GM19035 (cell line): ENCODE data around the gene ZMIZ1.

ENCODE experiments used
- ATAC-seq: cut with Tn5 transposase; IDR thresholded peaks from one replicate; pipeline ENCODE4 v1.9.1; 2021; ENCODE audit not compliant: unreplicated experiment

ZMIZ1 gene

DNA sequence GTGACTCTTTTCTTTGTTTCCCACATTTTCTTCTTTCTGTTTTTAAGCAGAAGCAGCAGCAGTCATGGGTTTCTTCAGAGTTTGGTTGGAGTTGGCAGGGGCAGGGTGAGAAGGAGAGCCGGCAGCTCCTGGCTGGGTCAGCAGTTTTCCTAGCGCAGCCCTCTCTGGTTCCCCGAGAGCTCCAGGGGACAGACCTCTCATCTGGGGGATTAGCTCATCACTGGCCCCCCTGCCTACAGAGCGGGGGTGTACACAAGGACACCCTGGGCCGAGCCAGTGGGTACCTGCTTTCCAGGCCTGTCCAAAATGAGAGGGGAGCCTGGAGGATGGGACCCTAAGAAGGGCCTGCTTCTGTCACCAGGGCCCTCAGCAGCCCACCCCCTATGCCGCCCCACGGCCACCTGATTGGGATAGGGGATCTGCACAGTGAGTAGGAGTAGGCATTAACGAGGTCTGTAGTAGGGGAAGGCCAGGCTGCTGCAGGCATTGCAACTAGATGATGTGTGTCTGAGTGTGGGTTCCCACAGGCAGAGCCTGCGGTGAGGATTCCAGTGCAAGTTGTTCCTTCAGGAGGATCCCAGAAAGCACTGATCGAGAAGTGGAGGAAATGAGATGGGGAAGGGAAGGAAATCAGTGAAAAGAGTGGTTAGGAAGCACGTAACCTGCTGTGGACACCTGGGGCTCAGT lies 155.6 kb downstream of the ZMIZ1 start:
- ATAC-seq, result no peak

DNA sequence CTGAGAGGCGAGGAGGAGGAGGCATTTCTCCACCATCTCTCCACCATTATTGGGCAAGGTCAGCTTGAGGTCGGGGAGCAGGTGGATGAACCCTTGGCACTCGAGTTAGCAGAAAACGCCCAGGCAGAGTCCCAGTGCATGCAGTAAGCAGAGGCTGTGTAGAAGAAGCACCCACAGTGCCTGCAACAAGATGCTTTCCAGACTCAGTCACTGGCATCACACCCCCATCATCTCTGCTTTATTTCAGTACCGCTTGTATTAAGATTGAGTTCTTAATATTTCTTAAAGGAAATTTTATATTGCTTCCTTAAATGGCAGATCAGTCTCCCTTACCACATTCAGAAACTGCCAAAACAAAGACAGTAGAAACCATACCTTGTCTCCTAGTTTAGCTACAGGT lies 156.2 kb downstream of the ZMIZ1 start:
- ATAC-seq, result no peak

DNA sequence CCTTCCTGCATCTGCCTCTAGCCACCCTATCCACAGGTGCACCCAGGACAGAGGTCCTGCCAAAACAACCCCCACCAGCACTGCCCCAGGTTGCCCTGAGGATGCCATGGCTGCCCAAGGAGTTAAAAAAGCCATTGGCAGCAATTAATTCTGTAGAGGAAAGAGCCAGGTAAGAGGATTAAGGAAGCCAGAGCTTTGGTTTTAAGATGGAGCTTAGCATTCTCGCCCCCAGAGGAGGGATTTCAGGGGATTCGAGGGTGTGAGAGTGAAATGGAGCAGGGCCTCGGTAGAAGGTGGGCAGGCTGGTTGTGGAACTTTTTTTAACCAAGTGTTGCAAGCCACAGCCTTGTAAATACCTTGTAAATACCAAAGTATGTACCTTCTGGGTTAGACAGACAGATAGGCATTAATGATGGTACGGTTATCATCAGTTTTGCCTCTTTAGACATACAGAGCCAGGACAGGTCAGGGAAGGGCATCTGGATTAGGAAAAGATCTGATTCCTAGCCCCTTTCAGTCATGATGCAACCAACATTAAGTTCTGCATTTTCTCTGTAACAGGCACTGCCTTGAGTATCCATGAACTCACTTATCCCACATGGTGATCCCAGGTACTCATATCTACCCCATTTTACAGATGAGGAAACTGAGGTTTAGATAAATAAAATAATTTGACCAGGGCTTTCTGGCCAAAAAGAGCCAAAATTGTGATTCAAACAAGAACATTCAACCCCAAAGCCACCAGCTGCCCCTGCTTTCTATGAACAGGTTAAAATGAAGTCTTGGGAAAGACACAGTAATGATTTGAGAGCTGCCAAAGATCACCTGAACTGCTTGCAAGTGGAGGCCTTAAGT lies 157.9 kb downstream of the ZMIZ1 start:
- ATAC-seq, result no peak

DNA sequence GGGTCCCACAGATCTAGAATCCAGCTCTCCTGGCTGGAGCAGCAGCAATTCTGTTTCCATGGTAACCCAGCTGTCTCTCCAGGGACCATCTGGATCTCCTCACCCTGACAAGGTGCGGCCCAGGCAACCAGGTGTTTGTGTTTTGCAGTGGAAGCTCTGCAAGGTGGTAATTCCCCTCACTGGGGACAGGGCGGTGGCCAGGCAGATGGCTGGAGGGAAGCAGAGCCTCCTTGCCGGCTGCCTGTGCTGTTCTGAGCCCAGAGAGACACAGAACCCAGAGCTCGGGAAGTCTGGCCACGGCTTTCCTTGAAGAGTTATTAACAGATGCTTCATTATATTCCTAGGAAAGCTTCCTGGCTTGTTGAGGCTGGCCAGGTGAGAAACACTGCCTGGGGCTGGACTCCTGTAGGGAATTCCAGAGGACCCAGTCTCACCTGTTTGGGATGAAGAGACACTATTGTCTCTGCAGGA lies 160.3 kb downstream of the ZMIZ1 start:
- no peak for ATAC-seq

DNA sequence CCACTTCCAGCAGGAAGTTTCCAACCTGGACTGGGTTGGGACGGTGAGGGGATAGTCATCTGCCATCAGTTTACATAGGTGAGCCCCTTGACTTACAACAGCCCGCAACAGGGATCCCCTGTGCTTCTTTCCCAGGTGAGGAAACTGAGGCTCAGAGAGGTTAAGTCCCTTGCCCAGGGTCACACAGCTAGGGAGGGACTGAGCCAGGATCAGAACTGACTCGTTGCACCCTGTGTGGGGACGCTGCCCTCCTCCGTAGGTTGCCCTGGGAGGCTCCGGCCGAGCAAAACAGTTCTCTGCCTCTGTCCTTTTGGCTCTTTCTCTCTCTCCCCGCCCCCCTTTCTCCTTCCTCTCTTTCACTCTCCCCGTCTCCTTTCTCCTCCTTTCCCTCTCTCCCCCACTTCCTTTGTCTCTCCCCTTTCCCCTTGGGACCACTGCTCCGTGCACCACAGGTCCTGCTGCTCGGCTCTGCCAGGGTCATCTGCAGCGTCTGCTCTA lies 161.1 kb downstream of the ZMIZ1 start:
- ATAC-seq, result no peak

DNA sequence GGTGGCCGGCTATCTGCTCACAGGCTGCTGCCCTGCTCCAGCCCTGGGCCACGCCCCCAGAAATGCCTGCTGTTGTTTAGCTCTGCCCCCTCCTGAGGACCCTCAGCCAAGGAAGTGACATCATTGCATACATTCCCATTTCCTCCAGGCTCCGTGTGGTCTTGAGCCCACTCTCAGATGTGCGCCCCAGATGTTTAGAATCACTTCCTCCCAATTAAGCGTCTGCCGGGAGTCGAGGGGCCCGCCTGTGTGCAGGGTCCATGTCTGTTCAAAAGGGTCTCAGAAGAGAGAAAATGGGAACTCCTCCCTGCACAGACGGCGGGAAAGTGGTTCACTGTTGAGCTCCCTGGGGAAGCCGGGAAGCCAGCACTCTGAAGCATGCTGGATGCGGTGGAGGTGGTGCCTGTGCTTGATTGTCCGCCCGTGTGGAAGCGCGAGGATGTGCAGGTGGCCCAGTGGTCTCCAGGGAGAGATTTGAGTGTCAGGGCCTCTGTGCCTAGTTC lies 161.6 kb downstream of the ZMIZ1 start:
- no peak for ATAC-seq

DNA sequence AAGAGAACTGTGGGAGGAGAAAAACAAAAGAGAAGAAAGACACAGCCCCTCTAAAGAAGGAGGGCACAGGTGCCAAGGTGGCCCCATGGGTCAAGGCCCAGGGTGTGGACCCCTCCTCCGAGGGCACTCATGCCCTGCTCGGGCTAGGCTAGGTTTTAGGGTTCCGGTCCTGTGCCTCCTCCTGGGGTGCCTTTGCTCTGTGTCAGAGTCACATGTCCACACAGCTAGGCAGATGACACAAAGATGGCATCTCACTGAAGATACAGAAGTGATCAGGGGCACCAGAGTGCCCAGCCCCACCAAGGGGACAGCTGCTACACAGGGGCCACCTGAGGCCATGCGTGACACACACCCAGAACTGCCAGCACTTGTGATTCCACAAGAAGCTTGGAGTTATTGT lies 162.1 kb downstream of the ZMIZ1 start:
- no peak for ATAC-seq

DNA sequence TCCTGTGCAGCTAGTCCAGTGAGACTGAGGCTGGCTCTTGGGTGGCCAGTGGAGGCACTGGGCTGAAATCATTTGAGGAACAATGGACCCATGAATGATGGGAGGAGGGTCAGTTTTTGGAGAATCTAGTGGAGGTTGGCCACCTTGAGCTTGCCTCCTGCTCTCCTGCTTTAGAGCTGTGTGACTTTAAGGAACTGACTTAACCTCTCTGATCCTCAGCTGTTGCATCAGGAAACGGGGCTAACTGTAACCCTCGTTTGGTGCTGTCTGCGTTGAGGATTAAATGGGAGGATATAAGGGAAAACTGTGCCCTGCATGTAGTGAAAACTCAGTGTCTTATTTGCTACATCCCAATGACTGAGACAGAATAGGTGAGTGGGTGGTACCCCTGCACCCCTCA lies 163.1 kb downstream of the ZMIZ1 start:
- ATAC-seq, result no peak

DNA sequence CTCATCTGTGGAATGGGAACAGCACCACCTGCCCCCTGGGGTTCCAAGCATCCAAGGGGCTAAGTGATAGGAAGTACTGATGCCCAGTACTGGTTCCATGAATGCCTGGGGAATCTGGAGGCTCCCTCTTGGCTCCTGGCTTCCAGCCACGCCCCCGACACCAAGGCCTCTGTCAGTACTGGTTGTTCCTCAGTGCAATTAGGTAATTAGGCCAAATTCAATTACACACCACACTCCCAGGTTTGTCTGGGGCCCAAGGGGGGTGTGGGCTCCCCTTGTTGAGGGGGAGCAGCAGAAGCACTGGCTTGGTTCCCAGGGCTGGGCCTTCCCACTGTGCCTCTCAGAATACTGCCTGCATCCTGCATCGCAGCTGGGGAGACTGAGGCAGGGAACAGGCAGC lies 164.1 kb downstream of the ZMIZ1 start:
- no peak for ATAC-seq

DNA sequence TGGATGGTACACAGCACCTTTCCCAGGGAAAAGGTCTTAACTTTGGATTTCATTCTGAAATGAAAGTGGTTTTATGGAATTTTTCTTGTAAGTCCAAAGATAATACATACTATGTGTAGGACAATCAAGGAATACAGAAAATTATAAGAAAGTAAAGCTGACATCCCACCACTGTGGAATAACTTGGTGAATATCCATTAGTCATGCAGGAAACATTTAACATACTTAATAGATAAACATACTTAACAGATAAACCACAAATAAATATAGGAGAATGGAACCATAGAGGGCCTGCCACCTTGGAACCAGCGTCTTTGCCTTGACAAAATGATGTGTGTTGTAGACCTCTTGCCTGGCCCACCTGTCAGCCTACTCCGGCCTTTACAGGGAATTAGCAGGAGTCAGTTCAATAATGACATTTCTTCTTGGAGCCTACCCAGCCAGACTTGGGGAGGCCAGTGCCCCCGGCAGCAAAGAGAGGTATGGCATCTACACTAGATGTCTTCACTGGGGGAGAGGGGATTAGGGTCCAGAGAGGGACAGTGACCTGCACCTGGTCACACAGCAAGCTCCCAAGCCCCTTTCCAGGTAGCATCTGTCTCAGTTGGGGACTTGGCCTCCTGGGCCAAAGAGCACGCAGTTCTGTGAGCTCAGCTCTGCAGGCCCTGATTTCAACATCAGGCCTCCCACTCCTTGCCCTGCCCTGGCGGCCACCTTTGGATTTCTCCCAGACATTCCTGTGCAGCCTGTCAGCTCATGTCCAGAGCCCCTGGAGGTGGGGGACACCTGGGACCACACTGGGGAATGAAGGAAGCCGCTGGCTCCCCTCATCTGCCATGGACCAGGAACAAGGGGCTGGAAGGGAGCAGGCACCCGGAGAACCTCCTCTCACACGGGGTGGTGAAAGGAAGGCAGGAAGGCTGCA lies 165.9 kb downstream of the ZMIZ1 start:
- no peak for ATAC-seq

DNA sequence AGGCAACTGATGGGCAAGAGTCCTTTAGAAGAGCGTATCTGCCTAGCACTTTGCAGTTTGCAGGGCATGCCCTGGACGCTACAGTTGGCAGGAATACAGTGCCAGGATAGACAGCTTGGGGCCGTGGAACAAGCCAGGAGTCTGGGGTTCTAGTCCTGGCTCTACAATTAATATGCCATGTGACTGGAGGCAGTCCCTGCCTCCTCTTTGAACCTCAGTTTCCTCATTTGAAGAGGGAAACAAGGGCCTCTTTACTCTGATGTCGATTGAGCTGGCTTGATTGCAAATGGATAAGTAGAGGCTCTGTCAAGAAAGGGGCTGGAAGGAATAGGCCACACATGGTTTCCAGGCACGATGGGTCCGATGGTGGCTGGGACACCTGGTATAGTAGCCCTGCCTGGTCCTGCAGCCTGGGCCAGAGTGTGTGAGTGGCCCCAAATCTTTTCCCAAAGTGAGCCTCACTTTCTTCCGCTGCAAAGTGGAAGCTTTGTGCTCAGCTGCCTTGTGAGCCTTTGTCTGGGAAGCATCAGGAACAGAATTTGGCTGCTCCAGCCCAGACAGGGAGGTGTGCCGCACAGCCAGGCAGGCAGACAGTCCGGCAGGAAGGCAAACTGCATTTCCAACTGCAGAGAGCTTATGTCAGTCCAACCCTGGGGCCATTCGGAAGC lies 167.1 kb downstream of the ZMIZ1 start:
- no peak for ATAC-seq

DNA sequence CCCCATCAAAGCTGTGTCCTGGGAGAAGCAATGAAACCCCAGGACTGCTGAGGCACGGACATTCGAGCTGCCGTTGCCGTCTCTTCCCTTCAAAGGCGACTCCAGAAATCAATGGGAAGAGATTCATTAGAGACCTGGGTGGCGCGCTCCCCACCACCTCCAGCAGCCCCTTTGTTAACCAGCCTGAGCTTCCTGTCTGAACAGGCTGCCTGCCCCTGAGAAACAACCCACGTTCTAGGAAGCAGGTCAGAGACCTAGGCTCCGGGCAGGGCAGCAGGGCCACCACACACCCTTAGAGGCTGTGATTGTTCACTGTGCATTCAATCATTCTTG lies 167.6 kb downstream of the ZMIZ1 start:
- ATAC-seq, result no peak

DNA sequence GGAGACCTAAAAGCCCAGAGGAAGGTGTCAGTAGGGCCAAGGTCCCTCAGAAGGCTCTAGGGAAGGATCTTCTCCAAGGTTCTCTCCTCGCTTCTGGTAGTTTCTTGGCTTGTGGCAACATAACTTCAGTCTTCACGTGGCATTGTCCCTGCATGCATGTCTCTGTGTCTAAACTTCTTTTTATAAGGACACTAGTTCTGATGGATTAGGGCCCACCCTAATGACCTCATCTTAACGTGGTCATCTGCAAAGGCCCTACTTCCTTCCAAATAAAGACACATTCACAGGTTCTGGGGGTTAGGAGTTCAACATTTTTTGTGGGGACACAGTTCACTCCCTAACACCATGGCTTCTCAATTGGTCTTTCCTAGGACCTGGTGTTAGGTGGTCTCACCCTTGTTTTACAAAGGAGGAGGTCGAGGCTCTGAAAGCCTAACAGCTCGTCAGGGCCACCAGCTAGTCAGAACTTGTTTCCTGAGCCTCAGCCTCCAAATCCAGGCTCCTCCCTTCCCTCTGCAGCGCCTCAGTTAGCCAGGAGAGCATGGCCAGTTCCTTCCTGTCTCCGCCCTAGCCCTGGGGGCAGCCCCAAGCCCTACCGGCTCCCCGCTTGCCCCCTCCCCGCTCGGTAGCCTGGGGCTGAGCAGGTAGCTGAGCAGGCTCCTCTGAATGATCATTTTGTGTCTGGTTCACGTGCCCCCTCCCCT lies 168.8 kb downstream of the ZMIZ1 start:
- ATAC-seq, result no peak

DNA sequence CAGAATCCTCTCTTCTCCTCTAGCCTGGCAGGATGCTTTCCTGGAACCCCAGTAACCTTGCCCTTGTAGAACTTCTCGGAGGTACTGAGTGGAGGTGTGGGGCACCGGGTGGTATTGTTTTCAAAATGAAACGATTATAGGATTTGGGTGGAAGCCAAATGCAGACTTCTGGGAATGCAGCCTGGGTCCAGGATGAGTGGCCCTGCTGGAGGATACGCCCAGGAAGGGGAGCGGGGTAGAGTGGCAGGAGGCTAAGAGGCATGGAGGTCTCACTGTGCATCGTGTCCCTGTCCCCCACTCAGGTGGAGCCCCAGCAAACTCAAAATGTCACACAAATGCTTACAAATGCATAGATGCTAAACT lies 169.4 kb downstream of the ZMIZ1 start:
- ATAC-seq, result no peak

DNA sequence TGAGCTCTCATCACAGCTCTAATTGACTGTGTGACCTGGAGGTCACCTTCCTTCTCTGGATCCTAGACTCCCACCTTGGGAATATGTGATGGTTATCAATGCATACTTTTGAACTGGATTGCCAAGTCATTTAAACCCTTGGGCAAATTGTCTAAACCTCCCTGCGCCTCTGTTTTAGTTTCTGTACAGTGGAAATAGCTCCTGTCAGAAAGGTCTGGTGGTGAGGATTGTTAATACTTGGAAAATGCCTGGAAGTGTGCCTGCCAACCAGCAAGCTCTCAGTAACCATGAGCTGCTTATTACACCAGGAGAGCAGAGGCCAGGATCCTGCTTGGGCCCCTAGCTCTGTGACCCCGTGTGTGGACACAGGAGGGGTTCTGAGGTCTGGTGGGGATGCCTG lies 169.8 kb downstream of the ZMIZ1 start:
- no peak for ATAC-seq

DNA sequence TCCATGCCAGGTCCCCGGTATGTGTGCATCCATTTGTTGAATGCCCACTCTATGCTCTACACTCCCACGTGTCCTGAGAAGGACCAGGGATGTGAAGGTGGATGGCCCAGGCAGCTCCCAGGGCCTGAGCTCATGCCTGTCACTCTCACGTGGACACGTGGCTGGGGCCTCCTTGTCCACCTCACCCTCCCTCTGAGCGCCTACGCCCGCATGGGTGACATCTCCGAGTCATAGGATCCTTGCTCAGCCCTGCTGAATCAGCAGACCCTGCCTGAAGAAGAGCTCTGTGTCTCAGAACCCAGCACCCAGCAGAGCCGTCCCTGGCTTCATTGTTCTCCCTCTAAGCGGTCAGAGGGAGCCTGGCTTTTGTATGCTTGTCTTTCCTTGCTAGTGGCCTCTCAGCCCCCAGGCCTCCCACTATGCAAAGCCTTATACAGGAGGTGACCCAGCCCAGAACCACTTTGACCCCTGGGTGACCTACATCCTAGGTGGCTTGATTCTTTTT lies 170.6 kb downstream of the ZMIZ1 start:
- ATAC-seq, result no peak

DNA sequence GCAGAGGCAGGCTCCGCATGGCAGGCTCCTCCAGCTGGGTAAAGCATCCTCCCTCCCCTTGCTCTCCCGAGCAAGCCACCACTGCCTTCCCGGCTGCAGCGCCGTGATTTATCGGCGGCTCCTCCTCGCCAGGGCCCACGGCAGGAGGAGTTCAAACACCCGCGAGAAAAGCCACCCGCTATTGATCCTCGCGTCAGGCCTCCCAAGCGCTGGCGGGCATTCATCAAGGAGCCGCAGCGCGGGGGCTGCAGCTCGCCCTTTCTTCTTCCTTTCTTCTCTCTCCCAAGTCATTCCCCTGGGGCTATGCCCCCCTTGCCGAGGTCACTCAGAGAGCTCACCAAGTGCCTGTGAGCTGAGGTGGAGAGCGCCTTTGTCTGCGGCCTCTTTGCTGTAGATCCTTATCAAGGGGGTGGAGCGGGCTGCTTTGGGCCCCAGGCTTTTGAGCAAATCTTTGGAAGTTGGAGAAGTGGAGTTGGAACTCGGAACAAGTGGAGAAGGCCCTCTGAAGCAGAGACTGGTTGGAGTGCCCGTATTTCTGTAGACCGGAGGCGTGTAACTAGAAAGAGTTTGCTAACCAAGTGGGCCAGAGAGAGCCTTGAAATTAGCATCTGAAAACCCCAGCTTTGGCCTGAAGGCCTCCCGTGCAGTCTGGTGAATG lies 171.3 kb downstream of the ZMIZ1 start:
- no peak for ATAC-seq

DNA sequence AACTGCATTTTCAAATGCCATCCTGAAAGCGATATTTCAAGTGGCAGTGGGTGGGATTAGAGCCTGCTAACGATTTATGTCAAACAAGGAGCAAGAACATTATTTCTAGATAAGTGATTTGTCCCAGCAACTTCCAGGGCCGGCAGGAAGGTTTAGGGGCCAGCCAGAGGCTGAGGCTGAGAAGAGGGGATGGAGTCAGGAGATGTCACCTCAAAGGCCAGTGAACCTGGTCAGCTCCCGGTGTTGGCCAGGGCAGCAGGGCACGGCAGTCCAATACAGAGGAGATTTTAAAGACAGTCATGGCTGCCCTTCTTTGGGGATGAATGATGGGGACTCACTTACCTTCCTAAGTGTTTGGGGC lies 172.8 kb downstream of the ZMIZ1 start:
- no peak for ATAC-seq

DNA sequence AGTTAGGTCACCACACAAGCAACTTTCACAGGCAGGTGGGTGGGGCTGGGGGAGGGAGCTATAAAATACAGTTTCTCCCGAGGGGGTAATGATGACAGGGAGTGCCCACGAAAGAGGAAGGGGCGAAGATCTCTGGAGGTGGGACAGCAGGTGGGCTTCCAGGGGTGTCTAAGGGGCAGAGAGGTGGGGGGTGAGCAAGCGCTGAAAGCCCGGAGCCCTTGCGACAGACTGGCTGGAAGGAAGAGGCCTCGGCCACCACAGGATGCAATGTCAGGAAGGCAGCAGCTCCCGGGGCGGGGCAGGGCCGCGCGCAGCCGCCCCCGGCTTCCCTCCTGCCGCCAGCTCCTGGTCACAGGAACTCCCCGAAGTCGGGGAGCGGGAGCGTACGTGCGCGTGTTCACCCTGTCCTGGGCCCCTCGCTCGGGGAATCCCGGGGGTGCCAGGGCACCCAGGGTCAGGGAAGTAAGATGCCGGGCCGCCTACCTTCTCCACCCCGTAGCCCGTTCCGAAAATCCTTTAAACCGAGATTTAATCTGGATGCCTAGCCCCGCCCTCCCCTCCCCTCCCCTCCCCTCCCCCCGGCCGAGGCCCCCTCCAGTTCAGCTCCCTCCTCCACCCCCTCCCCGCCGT lies 173.3 kb downstream of the ZMIZ1 start:
- peak; percentile 23 for ATAC-seq
